ENCODE measurements around the gene EHBP1.
"Not testable (repeated sequence)": the region's sequence is repeated elsewhere in the genome, so short reads cannot be mapped to it uniquely, and the experiment has no call there.

The EHBP1 gene

DNA sequence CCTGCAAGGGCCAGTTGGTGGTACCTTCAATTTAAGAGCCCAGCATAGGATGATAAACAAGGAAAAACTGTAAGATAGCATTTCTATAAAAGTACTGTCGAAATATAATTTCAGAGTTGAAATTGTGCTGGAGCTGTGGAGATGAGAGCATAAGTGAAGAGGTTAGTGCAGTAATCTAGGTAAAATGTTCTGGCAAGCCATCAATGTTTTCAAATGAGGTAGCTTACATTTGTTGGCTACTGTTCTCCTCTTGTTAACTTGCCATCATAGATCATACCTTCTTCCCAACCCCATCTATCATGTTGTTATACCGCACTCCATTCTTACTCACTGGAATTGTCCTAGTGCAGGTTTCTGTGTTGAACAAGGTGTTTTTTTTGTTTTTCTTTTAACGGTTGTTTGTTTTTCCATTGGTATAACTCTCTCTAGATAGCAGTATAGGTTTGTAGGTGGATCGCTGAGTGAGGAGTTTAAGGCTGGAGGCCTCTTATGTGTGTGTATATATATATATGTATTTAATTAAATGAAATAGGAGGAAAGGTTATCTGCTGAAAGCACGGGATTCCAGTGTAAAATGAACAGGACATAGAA is 40.5 kb downstream of the EHBP1 start:
- Histone ChIP-seq H3K4me2 (no peak overlapping the region), H3K27ac (no peak overlapping the region), H3K4me1 (ENCODE audit: low read depth, poor library complexity, severe bottlenecking) (no peaks in the 10 kb centered on the region), H4K20me1 (ENCODE audit: insufficient read depth) (no peaks in the 10 kb centered on the region), H2AFZ (ENCODE audit: low read depth) (no peak overlapping the region), H3K79me2 (ENCODE audit: insufficient read depth, low read depth) (no peaks in the 10 kb centered on the region), H3K4me3 (IDR thresholded peaks at IDR 0.05; ENCODE audit: insufficient read depth, low read depth, low read length) (no peak overlapping the region), H3K27me3 (ENCODE audit: insufficient read depth, low read depth) (no peaks in the 10 kb centered on the region), H3K36me3 (ENCODE audit: insufficient read depth) (no peaks in the 10 kb centered on the region), H3K9ac (no peak overlapping the region)
- TF ChIP-seq, protein P1, sequence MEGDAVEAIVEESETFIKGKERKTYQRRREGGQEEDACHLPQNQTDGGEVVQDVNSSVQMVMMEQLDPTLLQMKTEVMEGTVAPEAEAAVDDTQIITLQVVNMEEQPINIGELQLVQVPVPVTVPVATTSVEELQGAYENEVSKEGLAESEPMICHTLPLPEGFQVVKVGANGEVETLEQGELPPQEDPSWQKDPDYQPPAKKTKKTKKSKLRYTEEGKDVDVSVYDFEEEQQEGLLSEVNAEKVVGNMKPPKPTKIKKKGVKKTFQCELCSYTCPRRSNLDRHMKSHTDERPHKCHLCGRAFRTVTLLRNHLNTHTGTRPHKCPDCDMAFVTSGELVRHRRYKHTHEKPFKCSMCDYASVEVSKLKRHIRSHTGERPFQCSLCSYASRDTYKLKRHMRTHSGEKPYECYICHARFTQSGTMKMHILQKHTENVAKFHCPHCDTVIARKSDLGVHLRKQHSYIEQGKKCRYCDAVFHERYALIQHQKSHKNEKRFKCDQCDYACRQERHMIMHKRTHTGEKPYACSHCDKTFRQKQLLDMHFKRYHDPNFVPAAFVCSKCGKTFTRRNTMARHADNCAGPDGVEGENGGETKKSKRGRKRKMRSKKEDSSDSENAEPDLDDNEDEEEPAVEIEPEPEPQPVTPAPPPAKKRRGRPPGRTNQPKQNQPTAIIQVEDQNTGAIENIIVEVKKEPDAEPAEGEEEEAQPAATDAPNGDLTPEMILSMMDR (conservative IDR thresholded peaks at IDR 0.05; ENCODE audit: low read depth, low read length), result no peak

DNA sequence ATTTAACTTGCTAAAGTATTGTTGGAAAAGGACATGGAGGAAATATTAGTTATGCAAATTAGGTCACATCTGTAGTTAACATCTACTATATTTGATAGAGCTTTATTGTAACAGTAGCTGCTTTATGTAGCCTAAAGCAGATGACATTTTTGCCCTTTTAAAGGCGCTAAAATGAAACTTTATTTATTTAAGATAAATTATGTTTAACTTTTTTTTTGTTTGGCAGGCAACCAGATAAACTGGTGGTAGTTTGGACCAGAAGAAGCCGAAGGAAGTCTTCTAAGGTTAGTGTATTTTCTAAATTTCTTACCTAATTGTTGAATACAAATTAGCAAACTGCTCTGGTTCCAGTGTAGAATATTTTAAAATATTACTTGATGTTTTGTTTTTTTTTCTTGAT is 41.7 kb downstream of the EHBP1 start:
- Histone ChIP-seq H3K27ac (no peak overlapping the region), H3K36me3 (ENCODE audit: insufficient read depth) (no peaks in the 10 kb centered on the region), H3K9ac (no peak overlapping the region), H3K27me3 (ENCODE audit: insufficient read depth, low read depth) (no peaks in the 10 kb centered on the region), H2AFZ (ENCODE audit: low read depth) (no peak overlapping the region), H3K4me2 (no peak overlapping the region), H3K79me2 (ENCODE audit: insufficient read depth, low read depth) (no peaks in the 10 kb centered on the region), H4K20me1 (ENCODE audit: insufficient read depth) (no peaks in the 10 kb centered on the region), H3K4me3 (IDR thresholded peaks at IDR 0.05; ENCODE audit: insufficient read depth, low read depth, low read length) (no peak overlapping the region), H3K4me1 (ENCODE audit: low read depth, poor library complexity, severe bottlenecking) (no peaks in the 10 kb centered on the region)
- TF ChIP-seq, protein P1 (conservative IDR thresholded peaks at IDR 0.05; ENCODE audit: low read depth, low read length), result no peak

DNA sequence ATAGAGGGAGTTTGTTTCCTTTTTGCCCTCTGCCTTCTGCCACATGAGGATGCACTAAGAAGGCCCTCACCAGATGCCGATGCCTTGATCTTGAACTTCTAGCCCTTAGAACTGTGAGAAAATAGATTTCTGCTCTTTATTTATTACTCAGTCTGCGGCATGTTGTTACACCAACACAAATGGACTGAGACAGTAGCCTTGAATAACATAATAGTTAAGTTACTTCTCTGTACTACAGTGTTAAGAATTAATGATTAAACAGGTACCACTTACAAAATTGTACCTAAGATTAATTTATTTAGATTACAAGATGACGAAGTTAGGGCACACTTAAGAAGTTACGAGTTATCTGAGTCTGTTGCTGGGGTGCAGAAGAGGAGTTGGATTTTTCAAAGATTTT is 42.4 kb downstream of the EHBP1 start:
- no peaks in the 10 kb centered on the region for H3K4me1 ChIP-seq (ENCODE audit: low read depth, poor library complexity, severe bottlenecking)
- no peaks in the 10 kb centered on the region for H3K36me3 ChIP-seq (ENCODE audit: insufficient read depth)
- no peaks in the 10 kb centered on the region for H4K20me1 ChIP-seq (ENCODE audit: insufficient read depth)
- H3K27me3 ChIP-seq (ENCODE audit: insufficient read depth, low read depth), result no peaks in the 10 kb centered on the region
- TF ChIP-seq, protein P1 (conservative IDR thresholded peaks at IDR 0.05; ENCODE audit: low read depth, low read length), result no peak
- no peak overlapping the region for H3K9ac ChIP-seq
- no peak overlapping the region for H3K27ac ChIP-seq
- no peak overlapping the region for H2AFZ ChIP-seq (ENCODE audit: low read depth)
- H3K79me2 ChIP-seq (ENCODE audit: insufficient read depth, low read depth), result no peaks in the 10 kb centered on the region
- H3K4me2 ChIP-seq, result no peak overlapping the region
- no peak overlapping the region for H3K4me3 ChIP-seq (IDR thresholded peaks at IDR 0.05; ENCODE audit: insufficient read depth, low read depth, low read length)

DNA sequence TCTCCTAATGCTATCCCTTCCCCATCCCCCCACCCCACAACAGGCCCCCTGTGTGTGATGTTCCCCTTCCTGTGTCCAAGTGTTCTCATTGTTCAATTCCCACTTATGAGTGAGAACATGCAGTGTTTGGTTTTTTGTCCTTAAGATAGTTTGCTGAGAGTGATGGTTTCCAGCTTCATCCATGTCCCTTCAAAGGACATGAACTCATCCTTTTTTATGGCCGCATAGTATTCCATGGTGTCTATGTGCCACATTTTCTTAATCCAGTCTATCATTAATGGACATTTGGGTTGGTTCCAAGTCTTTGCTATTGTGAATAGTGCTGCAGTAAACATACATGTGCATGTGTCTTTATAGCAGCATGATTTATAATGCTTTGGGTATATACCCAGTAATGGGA is 43.6 kb downstream of the EHBP1 start:
- H3K27ac ChIP-seq; H3K4me1 ChIP-seq (ENCODE audit: low read depth, poor library complexity, severe bottlenecking); H3K9ac ChIP-seq; H3K27me3 ChIP-seq (ENCODE audit: insufficient read depth, low read depth); H4K20me1 ChIP-seq (ENCODE audit: insufficient read depth); H3K4me2 ChIP-seq; H3K36me3 ChIP-seq (ENCODE audit: insufficient read depth); H3K4me3 ChIP-seq (IDR thresholded peaks at IDR 0.05; ENCODE audit: insufficient read depth, low read depth, low read length); H2AFZ ChIP-seq (ENCODE audit: low read depth); H3K79me2 ChIP-seq (ENCODE audit: insufficient read depth, low read depth): not testable (repeated sequence)

DNA sequence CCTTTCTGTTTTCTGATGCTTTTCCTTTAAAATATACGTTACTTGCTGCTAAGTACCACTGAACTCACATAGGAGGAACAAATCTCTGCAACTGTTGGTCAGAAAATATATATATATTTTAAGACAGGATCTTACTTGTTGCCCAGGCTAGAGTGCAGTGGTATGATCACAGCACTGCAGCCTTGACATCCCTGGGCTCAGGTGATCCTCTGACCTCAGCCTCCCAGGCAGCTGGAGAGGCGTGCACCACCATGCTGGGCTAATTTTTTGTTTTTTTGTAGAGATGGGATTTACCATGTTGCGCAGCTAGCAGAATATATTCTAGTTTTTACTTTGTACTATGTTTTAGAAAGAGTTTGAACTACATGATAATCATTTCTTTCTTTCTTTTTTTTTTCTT is 51.5 kb downstream of the EHBP1 start:
- Histone ChIP-seq H3K79me2 (ENCODE audit: insufficient read depth, low read depth) (no peaks in the 10 kb centered on the region), H4K20me1 (ENCODE audit: insufficient read depth) (no peaks in the 10 kb centered on the region), H3K27me3 (ENCODE audit: insufficient read depth, low read depth) (no peaks in the 10 kb centered on the region), H3K4me3 (IDR thresholded peaks at IDR 0.05; ENCODE audit: insufficient read depth, low read depth, low read length) (no peak overlapping the region), H2AFZ (ENCODE audit: low read depth) (no peak overlapping the region), H3K9ac (no peak overlapping the region), H3K36me3 (ENCODE audit: insufficient read depth) (no peaks in the 10 kb centered on the region), H3K27ac (no peak overlapping the region), H3K4me2 (no peak overlapping the region), H3K4me1 (ENCODE audit: low read depth, poor library complexity, severe bottlenecking) (no peaks in the 10 kb centered on the region)
- TF ChIP-seq, protein P1 (conservative IDR thresholded peaks at IDR 0.05; ENCODE audit: low read depth, low read length), result no peak

All from KMS-11 (cell line).